Panc1 (cell line): Measurements from ENCODE around the gene RIPK1. TPM values are rescaled to one million over a fixed set of nuclear protein-coding genes. Genes with fewer than 3 reads are reported as not detected.
A peak's percentile ranks its signal among the peaks of the same experiment; 100 is the strongest.
"Not testable (repeated sequence)": the region's sequence is repeated elsewhere in the genome, so short reads cannot be mapped to it uniquely, and the experiment has no call there.

Source experiments
- ATAC-seq: fragments of 200-7000 bp; cut with Tn5 transposase; 2 replicates; pipeline ENCODE4 v1.9.1; 2020; ENCODE audit warnings: mild to moderate bottlenecking, moderate library complexity
- BruUV-seq: library from RNA; stranded (reverse); fragments of 400-500 nt; replicated peaks from 2 replicates; lab custom pipeline; 2021; lab: Mats Ljungman, UMichigan
- CTCF ChIA-PET: fragments of 300-600 bp; sonication (Branson Sonifier 250); formaldehyde crosslinking; loops from one replicate; lab custom pipeline; 2022; ENCODE audit warnings: antibody characterized with exemption; lab: Charles Lee
- POLR2A ChIA-PET: fragments of 300-600 bp; sonication (Branson Sonifier 250); formaldehyde crosslinking; loops from one replicate; lab custom pipeline; 2022; ENCODE audit warnings: antibody characterized with exemption; lab: Charles Lee
- DNase-seq: peaks from one replicate; pipeline ENCODE4 v3.0.0-alpha.2; 2010; ENCODE audit warnings: low read depth, low spot score
- H3K27ac ChIP-seq: 2 replicates; pipeline ENCODE4 v1.5.1; 2011; ENCODE audit warnings: mild to moderate bottlenecking, low read length, inconsistent platforms
- H3K27me3 ChIP-seq: fragments of 200-500 bp; sonication (Bioruptor generic); 2 replicates; pipeline ENCODE4 v1.6.0; 2014; ENCODE audit warnings: low read length, inconsistent platforms; ENCODE audit not compliant: control insufficient read depth, insufficient read depth
- H3K36me3 ChIP-seq: fragments of 200-500 bp; sonication (Bioruptor generic); 2 replicates; pipeline ENCODE4 v1.5.1; 2014; ENCODE audit warnings: inconsistent platforms, mild to moderate bottlenecking, low read length, moderate library complexity; ENCODE audit not compliant: control insufficient read depth, insufficient read depth
- H3K4me1 ChIP-seq: 2 replicates; pipeline ENCODE4 v1.5.1; 2011; ENCODE audit warnings: inconsistent platforms, mild to moderate bottlenecking, low read length, moderate library complexity; ENCODE audit not compliant: control insufficient read depth, insufficient read depth
- H3K4me3 ChIP-seq, 2 experiments: 2 replicates each; pipeline ENCODE4 v1.5.1; 2011 to 2012; ENCODE audit warnings: low read depth in 2 of 2, low read length in 2 of 2, mild to moderate bottlenecking in 2 of 2, inconsistent platforms in 1 of 2, moderate library complexity in 1 of 2
- H3K9me3 ChIP-seq: fragments of 200-500 bp; sonication (Bioruptor generic); 2 replicates; pipeline ENCODE4 v1.5.1; 2014; ENCODE audit warnings: low read depth, mild to moderate bottlenecking, inconsistent platforms, low read length, moderate library complexity; ENCODE audit not compliant: control insufficient read depth, insufficient read depth
- CTCF ChIP-seq: fragments of 450-650 bp; IDR thresholded peaks from 2 replicates; pipeline ENCODE4 v1.5.1; 2017; ENCODE audit warnings: mild to moderate bottlenecking
- POLR2AphosphoS5 ChIP-seq: IDR thresholded peaks from 2 replicates; pipeline ENCODE4 v1.6.1; 2012; ENCODE audit warnings: mild to moderate bottlenecking, low read depth, low read length, moderate library complexity
- REST ChIP-seq, 2 experiments: IDR thresholded peaks; 2 replicates each; pipeline ENCODE4 v1.6.1; 2011 to 2012; ENCODE audit warnings: low read depth in 2 of 2, control low read depth in 1 of 2, low read length in 1 of 2, mild to moderate bottlenecking in 1 of 2, moderate library complexity in 1 of 2; ENCODE audit not compliant: insufficient read depth in 1 of 2
- SIN3A ChIP-seq: IDR thresholded peaks from 2 replicates; pipeline ENCODE4 v1.6.1; 2012; ENCODE audit warnings: low read depth, mild to moderate bottlenecking, low read length, moderate library complexity, borderline replicate concordance; ENCODE audit not compliant: insufficient read depth
- TCF7L2 ChIP-seq: IDR thresholded peaks from 2 replicates; pipeline ENCODE4 v1.6.1; 2011; ENCODE audit warnings: mild to moderate bottlenecking, low read depth, low read length, inconsistent platforms
- in situ Hi-C: cut with HindIII; loops from 2 replicates; pipeline ENCODE4 v1.10.0; 2016; ENCODE audit warnings: low sequenced_read_pairs, low pct_unique_long_range_greater_than_20kb
- intact Hi-C: fragments of 100-400 bp; cut with micrococcal nuclease; formaldehyde crosslinking; loops from one replicate; pipeline ENCODE4 v1.10.0; 2022; ENCODE audit not compliant: unreplicated experiment
- total RNA-seq: library from RNA; stranded (reverse); gene quantifications from one replicate; pipeline ENCODE4 v1.2.1, GENCODE V29; 2021; ENCODE audit not compliant: unreplicated experiment

RIPK1 gene
- total RNA-seq, 1 experiment from 2014 or later, result 31.6 TPM

DNA sequence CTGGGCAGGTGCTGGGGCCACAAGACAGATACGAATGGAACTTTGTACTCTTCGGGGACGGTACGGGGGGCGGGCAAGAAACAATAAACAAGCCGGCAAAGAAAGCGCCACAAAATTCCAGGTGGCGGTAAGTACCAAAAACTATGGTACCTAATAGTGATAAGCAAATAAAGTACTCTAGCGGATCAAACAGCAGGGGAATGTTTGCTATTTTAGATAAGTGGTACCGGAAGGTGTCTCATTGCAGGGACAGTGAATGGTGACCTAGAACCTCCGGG is 15.1 kb upstream of the RIPK1 start:
- ChIA-PET CTCF (interaction anchor here (0.6 to 1.0 kb wide), 2 partner anchors 101 to 262 kb away, joined by 3 to 4 read pairs; no protein-coding TSS in a partner anchor), POLR2A (interaction anchor here (0.9 kb wide), 1 partner anchor 47 kb away, joined by 3 read pairs; no protein-coding TSS in a partner anchor)
- peak overlapping the region; percentile 63 for H3K27ac ChIP-seq
- intact Hi-C loops (loop anchor here (1.0 kb wide), 1 partner anchor 54 kb away; the partner anchor contains the start of gene NQO2), in situ Hi-C loops (no loop called here)
- no peak for ATAC-seq
- H3K27me3 ChIP-seq, result no peaks in the 10 kb centered on the region; the same call in 1 of the 2 replicates
- no peak for DNase-seq
- no peaks in the 10 kb centered on the region for H3K9me3 ChIP-seq
- TF ChIP-seq TCF7L2 (no peak), REST (IDR thresholded peaks at IDR 0.05; ENCODE audit: insufficient read depth in 1 of 2, low read depth in 2 of 2, low read length in 1 of 2) (no peak), POLR2AphosphoS5 (no peak), SIN3A (no peak), CTCF (no peak)
- peak overlapping the region; percentile 56 to 64 for H3K4me3 ChIP-seq
- H3K4me1 ChIP-seq, result peaks cover 11% of the 10 kb centered on the region
- no TSS peak for BruUV-seq
- no peaks in the 10 kb centered on the region; the same call in 1 of the 2 replicates for H3K36me3 ChIP-seq

DNA sequence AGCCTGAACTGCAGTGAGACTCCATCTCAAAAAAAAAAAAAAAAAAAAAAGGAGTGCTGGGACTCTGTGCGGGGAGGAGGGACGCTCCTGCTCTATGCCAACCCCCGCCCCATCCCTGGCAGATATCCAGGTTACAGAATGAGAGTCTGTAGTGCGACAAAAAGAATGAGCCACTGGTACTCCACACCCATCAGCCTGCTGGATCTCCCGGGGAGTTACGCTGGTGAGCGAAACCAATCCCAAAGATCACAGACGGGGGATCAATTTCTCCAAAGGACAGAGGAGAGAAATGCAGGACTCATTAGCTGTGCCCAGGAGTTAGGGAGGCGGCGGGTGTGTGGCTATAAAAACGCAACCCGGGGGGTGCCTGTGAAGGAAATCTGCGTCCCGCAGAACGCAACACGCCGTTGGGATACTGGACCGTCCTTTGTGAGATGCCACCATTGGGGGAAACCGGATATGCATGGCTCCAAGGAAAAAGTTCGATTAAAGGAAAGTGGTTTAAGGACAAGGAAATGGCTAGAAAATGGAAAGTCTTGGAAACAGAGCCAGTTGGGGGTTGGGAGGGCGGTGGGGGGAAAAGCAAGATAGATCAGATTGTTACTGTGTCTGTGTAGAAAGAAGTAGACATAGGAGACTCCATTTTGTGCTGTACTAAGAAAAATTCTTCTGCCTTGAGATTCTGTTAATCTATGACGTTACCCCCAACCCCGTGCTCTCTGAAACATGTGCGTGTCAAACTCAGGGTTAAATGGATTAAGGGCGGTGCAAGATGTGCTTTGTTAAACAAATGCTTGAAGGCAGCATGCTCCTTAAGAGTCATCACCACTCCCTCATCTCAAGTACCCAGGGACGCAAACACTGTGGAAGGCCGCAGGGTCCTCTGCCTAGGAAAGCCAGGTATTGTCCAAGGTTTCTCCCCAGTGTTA is 13.8 kb upstream of the RIPK1 start:
- in situ Hi-C loops, H3K27me3 ChIP-seq, intact Hi-C loops, H3K36me3 ChIP-seq, BruUV-seq, DNase-seq, H3K9me3 ChIP-seq: not testable (repeated sequence)
- Histone ChIP-seq H3K4me3 (peak overlapping the region; percentile 56 to 64), H3K27ac (peak overlapping the region; percentile 36), H3K4me1 (peaks cover 11% of the 10 kb centered on the region)
- ChIA-PET CTCF (interaction anchor here (0.6 to 1.0 kb wide), 2 partner anchors 100 to 102 kb away, joined by 3 to 5 read pairs; no protein-coding TSS in a partner anchor), POLR2A (interaction anchor here (0.5 to 0.6 kb wide), 3 partner anchors 34 to 721 kb away, joined by 4 to 6 read pairs (median 4); no protein-coding TSS in a partner anchor)
- ATAC-seq, result peak; percentile 5

- CTCF ChIA-PET, BruUV-seq, H3K4me3 ChIP-seq, intact Hi-C loops, H3K9me3 ChIP-seq, ATAC-seq, POLR2A ChIA-PET, H3K27ac ChIP-seq, H3K36me3 ChIP-seq, in situ Hi-C loops, H3K27me3 ChIP-seq, DNase-seq: not testable (repeated sequence)
- peaks cover 11% of the 10 kb centered on the region for H3K4me1 ChIP-seq
These were observed 13.2 kb upstream of the RIPK1 start for GRCh38 chr6:3055158-3055499.
